Trophoblast cell (in vitro differentiated cells and primary cell): ENCODE data around the gene TNF.
A peak's percentile ranks its signal among the peaks of the same experiment; 100 is the strongest.
"Not testable (repeated sequence)": the region's sequence is repeated elsewhere in the genome, so short reads cannot be mapped to it uniquely, and the experiment has no call there.

Experiments used
- DNase-seq, 2 donors: peaks; one replicate each; pipeline ENCODE4 v3.0.0-alpha.2; 2016
- H2AFZ ChIP-seq: 2 replicates; pipeline ENCODE4 v1.6.1; 2013; ENCODE audit warnings: low read length, moderate library complexity, mild to moderate bottlenecking; ENCODE audit not compliant: insufficient read depth, poor library complexity
- H2AK5ac ChIP-seq: 2 replicates; pipeline ENCODE4 v1.6.1; 2013; ENCODE audit warnings: mild to moderate bottlenecking, low read length
- H2BK120ac ChIP-seq: 2 replicates; pipeline ENCODE4 v1.6.1; 2013; ENCODE audit warnings: low read length, mild to moderate bottlenecking, moderate library complexity; ENCODE audit not compliant: insufficient read depth, poor library complexity
- H2BK12ac ChIP-seq: 2 replicates; pipeline ENCODE4 v1.6.1; 2013; ENCODE audit warnings: mild to moderate bottlenecking, low read length, moderate library complexity
- H2BK5ac ChIP-seq: 2 replicates; pipeline ENCODE4 v1.6.1; 2013; ENCODE audit warnings: low read length, low read depth, moderate library complexity, mild to moderate bottlenecking; ENCODE audit not compliant: poor library complexity
- H3K14ac ChIP-seq: 2 replicates; pipeline ENCODE4 v1.6.1; 2013; ENCODE audit warnings: mild to moderate bottlenecking, low read length
- H3K18ac ChIP-seq: 2 replicates; pipeline ENCODE4 v1.6.1; 2013; ENCODE audit warnings: mild to moderate bottlenecking, low read length
- H3K23ac ChIP-seq: 2 replicates; pipeline ENCODE4 v1.6.1; 2013; ENCODE audit warnings: low read length
- H3K27ac ChIP-seq: 2 replicates; pipeline ENCODE4 v1.5.1; 2013; ENCODE audit warnings: low read depth, mild to moderate bottlenecking, inconsistent platforms, low read length, moderate library complexity
- H3K27me3 ChIP-seq: 2 replicates; pipeline ENCODE4 v1.6.1; 2013; ENCODE audit warnings: inconsistent platforms, mild to moderate bottlenecking, low read length, moderate library complexity; ENCODE audit not compliant: insufficient read depth
- H3K36me3 ChIP-seq, 2 experiments: 1 replicate in 1 of 2; 2 replicates in 1 of 2; pipeline ENCODE4 v1.6.1; 2013; ENCODE audit warnings: low read length in 2 of 2, mild to moderate bottlenecking in 2 of 2, moderate library complexity in 1 of 2; ENCODE audit not compliant: insufficient read depth in 2 of 2, control insufficient read depth in 1 of 2
- H3K4ac ChIP-seq: 2 replicates; pipeline ENCODE4 v1.6.1; 2013; ENCODE audit warnings: low read depth, mild to moderate bottlenecking, low read length, moderate library complexity
- H3K4me1 ChIP-seq, 2 experiments: 1 replicate in 1 of 2; 2 replicates in 1 of 2; pipeline ENCODE4 v1.6.1; 2013; ENCODE audit warnings: low read length in 2 of 2, mild to moderate bottlenecking in 2 of 2, moderate library complexity in 1 of 2; ENCODE audit not compliant: insufficient read depth in 2 of 2, control insufficient read depth in 1 of 2
- H3K4me2 ChIP-seq: 2 replicates; pipeline ENCODE4 v1.6.1; 2013; ENCODE audit warnings: inconsistent platforms, mild to moderate bottlenecking, low read length, moderate library complexity
- H3K4me3 ChIP-seq: 2 replicates; pipeline ENCODE4 v1.5.1; 2013; ENCODE audit warnings: mild to moderate bottlenecking, low read depth, low read length, inconsistent platforms
- H3K79me1 ChIP-seq: one replicate; pipeline ENCODE4 v1.6.1; 2013; ENCODE audit warnings: low read length
- H3K79me2 ChIP-seq: 2 replicates; pipeline ENCODE4 v1.6.1; 2013; ENCODE audit warnings: low read length, mild to moderate bottlenecking; ENCODE audit not compliant: control insufficient read depth, insufficient read depth, poor library complexity
- H3K9ac ChIP-seq: 2 replicates; pipeline ENCODE4 v1.6.1; 2013; ENCODE audit warnings: mild to moderate bottlenecking, low read length
- H3K9me3 ChIP-seq: 2 replicates; pipeline ENCODE4 v1.6.1; 2013; ENCODE audit warnings: low read depth, mild to moderate bottlenecking, control low read depth, inconsistent platforms, low read length; ENCODE audit not compliant: insufficient read depth
- H4K12ac ChIP-seq: 2 replicates; pipeline ENCODE4 v1.6.1; 2013; ENCODE audit warnings: low read depth, mild to moderate bottlenecking, low read length, moderate library complexity
- H4K8ac ChIP-seq: 2 replicates; pipeline ENCODE4 v1.6.1; 2013; ENCODE audit warnings: low read depth, mild to moderate bottlenecking, low read length, moderate library complexity
- H4K91ac ChIP-seq: one replicate; pipeline ENCODE4 v1.6.1; 2013; ENCODE audit warnings: low read depth, mild to moderate bottlenecking, low read length, moderate library complexity
- WGBS: extraction: QIAGEN DNeasy Blood & Tissue Kit; methylation state at CpG from one replicate; pipeline ENCODE4 v1.1.7; 2013; ENCODE audit warnings: missing lambda C conversion rate; ENCODE audit not compliant: insufficient read length, insufficient coverage; ENCODE audit errors: extremely low coverage; 5-methylcytosine and 5-hydroxymethylcytosine counted together

Gene TNF

GRCh38 chr6:31587791-31588777, 12.7 kb downstream of the TNF start:
- Histone ChIP-seq H3K36me3 (no peaks in the 10 kb centered on the region), H4K12ac (no peak overlapping the region), H4K91ac (no peak overlapping the region), H2AK5ac (no peak overlapping the region), H3K9ac (no peak overlapping the region), H4K8ac (no peak overlapping the region), H3K27me3 (no peaks in the 10 kb centered on the region), H3K79me2 (no peaks in the 10 kb centered on the region), H3K4me1 (no peaks in the 10 kb centered on the region), H2BK12ac (no peak overlapping the region), H3K4me2 (no peak overlapping the region), H3K27ac (no peak overlapping the region), H3K9me3 (no peaks in the 10 kb centered on the region), H3K4ac (no peak overlapping the region), H2AFZ (no peak overlapping the region), H2BK120ac (no peak overlapping the region), H2BK5ac (no peak overlapping the region), H3K14ac (no peak overlapping the region), H3K23ac (no peak overlapping the region), H3K18ac (no peak overlapping the region), H3K4me3 (no peak overlapping the region), H3K79me1 (no peaks in the 10 kb centered on the region)
- DNase-seq: no peak
- no CpG with 5 or more reads among the region's 12 CpGs for WGBS

- H2AFZ ChIP-seq: peak overlapping the region; percentile 37
These were observed 13.7 kb downstream of the TNF start for GRCh38 chr6:31588871-31589650.

GRCh38 chr6:31590691-31591090, 15.3 kb downstream of the TNF start:
- not testable (repeated sequence) for H4K8ac ChIP-seq, H3K79me2 ChIP-seq, H2AFZ ChIP-seq, H4K91ac ChIP-seq, H3K79me1 ChIP-seq, H3K9ac ChIP-seq, H2BK5ac ChIP-seq, H3K9me3 ChIP-seq, DNase-seq, H3K36me3 ChIP-seq, H3K27ac ChIP-seq, H3K14ac ChIP-seq, H3K4me2 ChIP-seq, H3K4me1 ChIP-seq, H3K23ac ChIP-seq, H3K4me3 ChIP-seq, H3K18ac ChIP-seq, H4K12ac ChIP-seq, H2AK5ac ChIP-seq, H2BK120ac ChIP-seq, H3K4ac ChIP-seq, H2BK12ac ChIP-seq, H3K27me3 ChIP-seq
- WGBS: no CpG with 5 or more reads among the region's 5 CpGs

More at GRCh38 chr6:31588871-31589650, 13.7 kb downstream of the TNF start:
- Histone ChIP-seq H2BK12ac (no peak overlapping the region), H3K79me1 (no peaks in the 10 kb centered on the region), H4K8ac (no peak overlapping the region), H2AK5ac (no peak overlapping the region), H4K12ac (peak overlapping the region; percentile 21), H3K9ac (no peak overlapping the region), H4K91ac (peak overlapping the region; percentile 22), H3K4me2 (no peak overlapping the region), H3K18ac (no peak overlapping the region), H3K27me3 (no peaks in the 10 kb centered on the region), H3K14ac (no peak overlapping the region), H3K36me3 (no peaks in the 10 kb centered on the region), H3K9me3 (no peaks in the 10 kb centered on the region), H3K4me3 (no peak overlapping the region), H3K27ac (no peak overlapping the region), H2BK5ac (no peak overlapping the region), H2BK120ac (no peak overlapping the region), H3K4me1 (no peaks in the 10 kb centered on the region), H3K79me2 (no peaks in the 10 kb centered on the region), H3K23ac (no peak overlapping the region), H3K4ac (no peak overlapping the region)
- DNase-seq: no peak
- no CpG with 5 or more reads among the region's 9 CpGs for WGBS

GRCh38 chr6:31592396-31592771, 17.0 kb downstream of the TNF start:
- Histone ChIP-seq H3K36me3 (no peaks in the 10 kb centered on the region), H3K9me3 (no peaks in the 10 kb centered on the region), H2BK5ac (no peak overlapping the region), H4K91ac (no peak overlapping the region), H2BK120ac (no peak overlapping the region), H3K4me2 (no peak overlapping the region), H3K27me3 (no peaks in the 10 kb centered on the region), H3K18ac (no peak overlapping the region), H2BK12ac (no peak overlapping the region), H3K27ac (no peak overlapping the region), H3K4me3 (no peak overlapping the region), H3K9ac (no peak overlapping the region), H3K4me1 (no peaks in the 10 kb centered on the region), H4K8ac (no peak overlapping the region), H3K79me1 (no peaks in the 10 kb centered on the region), H3K23ac (no peak overlapping the region), H3K79me2 (no peaks in the 10 kb centered on the region), H2AK5ac (no peak overlapping the region), H2AFZ (no peak overlapping the region), H3K14ac (no peak overlapping the region), H3K4ac (no peak overlapping the region), H4K12ac (no peak overlapping the region)
- no CpG with 5 or more reads among the region's 7 CpGs for WGBS
- no peak for DNase-seq
